Activated CD4-positive, alpha-beta T cell treated with anti-CD3 and anti-CD28 coated beads for 4 hours (primary cell): ENCODE data around the gene HCAR2.
"Not testable (repeated sequence)": the region's sequence is repeated elsewhere in the genome, so short reads cannot be mapped to it uniquely, and the experiment has no call there.

Experiments
- DNase-seq, 2 donors: peaks; one replicate each; pipeline ENCODE4 v3.0.0-alpha.2; 2020

Gene HCAR2

DNA sequence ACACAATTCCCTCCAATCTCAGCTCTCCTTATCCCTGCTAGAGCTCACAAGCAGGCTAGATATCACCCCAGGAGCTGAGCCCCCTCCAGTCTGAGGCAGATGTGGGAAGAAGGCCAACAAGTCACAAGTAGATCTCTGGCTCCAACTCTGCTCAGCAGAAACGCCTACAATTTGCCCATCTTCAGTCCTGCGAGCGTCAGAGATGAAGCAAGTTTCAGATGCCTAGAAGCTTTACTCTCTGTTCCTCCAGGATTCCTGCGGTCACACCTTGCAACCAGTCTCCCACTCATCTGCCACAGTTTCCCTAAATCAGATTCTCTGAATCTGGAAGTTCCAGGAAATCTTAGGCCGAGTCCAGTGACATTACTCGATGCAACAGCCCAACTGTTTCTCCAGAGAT is 12.1 kb upstream of the HCAR2 start:
- DNase-seq = not testable (repeated sequence)

DNA sequence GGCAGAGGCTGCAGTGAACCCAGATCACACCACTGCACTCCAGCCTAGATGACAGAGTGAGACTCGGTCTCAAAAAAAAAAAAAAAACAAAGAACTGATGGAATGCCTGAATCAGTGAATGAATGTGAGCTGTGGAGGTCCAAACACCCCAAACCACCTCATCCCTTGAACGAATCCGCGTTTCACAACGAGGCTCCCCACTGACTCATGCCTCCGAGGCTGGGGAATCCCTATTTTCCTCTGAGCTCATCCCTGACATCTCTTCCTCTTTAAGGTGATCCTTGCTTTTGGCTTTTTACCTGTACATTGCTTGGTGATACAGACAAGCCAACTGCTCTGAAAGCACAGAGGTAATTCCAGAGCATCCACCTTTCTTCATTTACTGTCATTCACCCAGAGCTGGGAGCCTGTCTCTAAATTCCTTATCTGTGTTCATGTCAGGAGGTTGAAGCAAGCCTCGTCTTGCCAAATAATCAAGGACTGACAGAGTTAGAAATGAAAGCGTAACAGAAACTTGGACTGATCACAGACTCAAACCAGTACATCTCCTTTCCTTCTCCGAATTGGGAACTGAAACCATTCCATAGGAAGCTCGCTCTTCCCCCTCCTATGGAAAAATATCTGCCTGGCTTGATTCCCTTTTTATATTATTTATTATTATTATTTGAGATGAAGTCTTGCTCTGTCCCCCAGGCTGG is 10.5 kb upstream of the HCAR2 start:
- DNase-seq = not testable (repeated sequence)

DNA sequence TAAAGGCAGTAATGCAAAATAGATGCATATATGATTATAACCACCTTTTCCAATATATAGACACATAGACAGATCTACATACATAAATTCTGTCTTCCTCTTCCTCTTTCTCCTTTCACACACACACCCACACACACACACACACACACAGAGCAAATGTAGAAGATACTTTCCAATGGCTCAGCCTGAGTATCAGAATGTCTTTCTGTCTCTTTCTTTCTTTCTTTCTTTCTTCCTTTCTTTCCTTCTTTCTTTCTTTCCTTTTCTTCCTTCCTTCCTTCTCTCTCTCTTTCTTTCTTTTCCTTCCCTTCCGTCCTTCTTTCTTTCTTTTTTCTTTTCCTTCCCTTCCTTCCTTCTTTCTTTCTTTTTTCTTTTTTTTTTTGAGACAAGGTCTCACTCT is 8.1 kb upstream of the HCAR2 start:
- not testable (repeated sequence) for DNase-seq

DNA sequence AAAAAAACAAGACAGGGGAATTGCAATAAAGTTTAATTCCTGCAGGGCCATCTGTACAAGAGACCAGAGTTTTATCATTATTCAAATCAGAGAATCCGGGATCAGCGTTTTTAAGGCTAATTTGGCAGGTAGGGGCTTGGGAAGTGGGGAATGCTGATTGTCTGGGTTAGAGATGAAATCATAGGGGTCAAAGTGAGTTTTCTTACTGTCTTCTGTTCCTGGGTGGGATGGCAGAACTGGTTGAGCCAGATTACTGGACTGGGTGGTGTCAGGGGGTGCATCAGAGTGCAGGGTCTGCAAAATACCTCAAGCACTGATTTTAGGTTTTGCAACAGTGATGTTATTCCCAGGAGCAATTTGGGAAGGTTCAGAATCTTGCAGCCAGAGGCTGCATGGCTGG is 7.2 kb upstream of the HCAR2 start:
- DNase-seq = not testable (repeated sequence)

DNA sequence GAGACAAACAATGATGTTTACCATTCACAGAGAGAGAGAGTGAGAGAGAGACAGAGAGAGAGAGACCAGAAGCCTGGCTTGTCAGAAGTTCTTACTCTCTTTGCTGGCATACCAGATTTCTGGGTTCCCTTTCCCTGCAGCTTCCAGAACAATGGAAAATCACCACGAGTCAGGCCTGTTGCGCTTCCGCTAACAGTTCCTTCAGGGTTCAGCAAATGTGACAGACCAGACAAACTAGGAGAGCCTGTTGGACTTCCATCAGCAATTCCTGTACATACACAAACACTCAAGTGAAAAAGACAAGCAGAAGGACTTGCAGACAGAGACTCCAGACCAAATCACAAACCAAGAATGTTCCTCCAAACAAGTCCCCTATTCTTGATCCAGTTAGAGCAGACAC is 6.1 kb upstream of the HCAR2 start:
- not testable (repeated sequence) for DNase-seq

DNA sequence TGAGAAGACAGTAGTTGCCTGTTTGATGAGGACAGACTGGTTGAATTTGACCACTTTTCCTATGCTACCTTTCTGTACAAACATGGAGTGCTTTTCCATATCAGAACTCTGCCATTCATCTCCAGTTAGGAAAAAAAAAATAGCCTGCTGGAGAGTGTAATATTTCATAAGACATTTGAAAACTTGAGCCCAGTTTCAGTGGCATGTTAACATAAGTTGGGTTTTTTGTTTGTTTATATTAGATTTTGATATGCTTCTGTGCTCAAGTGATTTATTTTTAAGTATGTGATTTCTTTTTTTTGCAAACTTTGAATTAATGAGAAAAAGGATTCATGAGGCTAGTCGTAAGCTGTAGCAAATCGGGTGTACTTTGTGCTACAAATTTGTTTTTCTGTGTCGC is 684 bp upstream of the HCAR2 start:
- DNase-seq = not testable (repeated sequence)

DNA sequence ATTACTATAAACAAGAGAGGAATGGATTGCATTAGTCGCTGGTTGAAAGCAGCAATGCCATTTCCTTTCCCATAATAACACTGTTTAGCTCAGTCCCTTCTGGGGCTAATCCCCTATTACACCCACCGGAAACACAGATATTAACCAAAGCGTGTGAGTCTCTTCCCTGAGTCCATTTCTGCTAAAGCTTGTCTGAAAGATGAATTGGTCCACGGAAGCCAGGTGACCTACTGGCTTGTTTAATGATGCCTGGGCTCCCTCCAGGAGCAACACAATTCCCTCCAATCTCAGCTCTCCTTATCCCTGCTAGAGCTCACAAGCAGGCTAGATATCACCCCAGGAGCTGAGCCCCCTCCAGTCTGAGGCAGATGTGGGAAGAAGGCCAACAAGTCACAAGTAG is 1.7 kb downstream of the HCAR2 start:
- not testable (repeated sequence) for DNase-seq

DNA sequence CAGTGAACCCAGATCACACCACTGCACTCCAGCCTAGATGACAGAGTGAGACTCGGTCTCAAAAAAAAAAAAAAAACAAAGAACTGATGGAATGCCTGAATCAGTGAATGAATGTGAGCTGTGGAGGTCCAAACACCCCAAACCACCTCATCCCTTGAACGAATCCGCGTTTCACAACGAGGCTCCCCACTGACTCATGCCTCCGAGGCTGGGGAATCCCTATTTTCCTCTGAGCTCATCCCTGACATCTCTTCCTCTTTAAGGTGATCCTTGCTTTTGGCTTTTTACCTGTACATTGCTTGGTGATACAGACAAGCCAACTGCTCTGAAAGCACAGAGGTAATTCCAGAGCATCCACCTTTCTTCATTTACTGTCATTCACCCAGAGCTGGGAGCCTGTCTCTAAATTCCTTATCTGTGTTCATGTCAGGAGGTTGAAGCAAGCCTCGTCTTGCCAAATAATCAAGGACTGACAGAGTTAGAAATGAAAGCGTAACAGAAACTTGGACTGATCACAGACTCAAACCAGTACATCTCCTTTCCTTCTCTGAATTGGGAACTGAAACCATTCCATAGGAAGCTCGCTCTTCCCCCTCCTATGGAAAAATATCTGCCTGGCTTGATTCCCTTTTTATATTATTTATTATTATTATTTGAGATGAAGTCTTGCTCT is 3.0 kb downstream of the HCAR2 start:
- not testable (repeated sequence) for DNase-seq

DNA sequence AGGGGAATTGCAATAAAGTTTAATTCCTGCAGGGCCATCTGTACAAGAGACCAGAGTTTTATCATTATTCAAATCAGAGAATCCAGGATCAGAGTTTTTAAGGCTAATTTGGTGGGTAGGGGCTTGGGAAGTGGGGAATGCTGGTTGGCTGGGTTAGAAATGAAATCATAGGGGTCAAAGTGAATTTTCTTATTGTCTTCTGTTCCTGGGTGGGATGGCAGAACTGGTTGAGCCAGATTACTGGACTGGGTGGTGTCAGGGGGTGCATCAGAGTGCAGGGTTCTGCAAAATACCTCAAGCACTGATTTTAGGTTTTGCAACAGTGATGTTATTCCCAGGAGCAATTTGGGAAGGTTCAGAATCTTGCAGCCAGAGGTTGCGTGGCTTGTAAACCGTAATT is 6.2 kb downstream of the HCAR2 start:
- not testable (repeated sequence) for DNase-seq

DNA sequence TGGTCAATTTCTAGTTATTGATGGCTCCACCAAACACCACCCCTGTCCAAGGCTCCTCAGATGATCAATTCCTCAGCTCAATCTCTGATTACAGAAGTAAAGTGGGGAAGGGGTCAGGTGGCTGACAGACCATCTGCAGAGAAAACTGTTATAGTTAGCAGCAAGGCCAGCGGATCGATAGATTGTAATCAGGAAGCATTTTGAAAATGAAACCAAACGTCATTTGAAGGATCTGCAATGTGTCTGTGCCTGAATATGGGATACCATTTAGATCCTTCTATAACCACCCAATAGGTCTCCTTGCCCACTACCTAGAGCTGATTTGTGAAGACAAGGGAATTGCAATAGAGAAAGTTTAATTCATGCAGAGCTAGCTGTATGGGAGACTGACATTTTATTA is 11.6 kb downstream of the HCAR2 start:
- no peak for DNase-seq

DNA sequence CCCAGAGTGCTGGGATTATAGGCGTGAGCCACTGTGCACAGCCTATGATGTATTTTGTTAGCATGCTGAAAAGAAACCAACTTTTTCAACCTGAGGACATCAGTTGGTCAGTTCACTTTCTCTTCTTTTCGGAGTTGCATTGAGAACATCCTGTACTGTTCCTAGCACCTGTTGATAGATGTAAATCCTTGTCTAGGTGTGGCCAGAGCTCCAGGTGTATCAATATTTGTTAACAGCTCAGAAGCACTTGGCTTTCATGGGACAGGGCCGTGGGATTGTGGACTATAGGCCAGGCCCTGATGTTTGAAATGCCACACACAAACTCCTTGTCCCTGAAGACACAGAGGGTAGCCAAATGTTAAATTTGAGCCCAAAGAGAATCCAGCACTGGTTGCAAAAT is 14.9 kb downstream of the HCAR2 start:
- DNase-seq = no peak

DNA sequence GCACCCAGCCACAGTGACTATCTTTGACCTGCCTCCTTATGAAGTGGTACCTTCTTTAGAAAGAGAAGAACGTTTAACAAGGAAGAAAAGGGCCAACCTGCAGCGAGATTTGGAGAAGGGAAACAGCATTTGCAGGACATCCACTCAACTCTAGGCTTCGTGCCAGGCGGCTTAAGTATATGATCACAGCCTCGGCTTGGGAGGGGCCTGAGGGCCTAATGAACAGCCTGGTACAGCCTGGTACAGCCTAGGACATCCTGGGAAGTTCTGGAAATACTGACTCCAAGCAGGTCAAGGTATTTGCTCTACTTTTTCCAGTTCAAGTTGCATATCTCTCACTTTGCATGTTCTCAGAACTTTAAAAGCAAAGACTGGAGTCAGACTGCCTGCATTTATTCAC is 16.1 kb downstream of the HCAR2 start:
- DNase-seq = no peak

DNA sequence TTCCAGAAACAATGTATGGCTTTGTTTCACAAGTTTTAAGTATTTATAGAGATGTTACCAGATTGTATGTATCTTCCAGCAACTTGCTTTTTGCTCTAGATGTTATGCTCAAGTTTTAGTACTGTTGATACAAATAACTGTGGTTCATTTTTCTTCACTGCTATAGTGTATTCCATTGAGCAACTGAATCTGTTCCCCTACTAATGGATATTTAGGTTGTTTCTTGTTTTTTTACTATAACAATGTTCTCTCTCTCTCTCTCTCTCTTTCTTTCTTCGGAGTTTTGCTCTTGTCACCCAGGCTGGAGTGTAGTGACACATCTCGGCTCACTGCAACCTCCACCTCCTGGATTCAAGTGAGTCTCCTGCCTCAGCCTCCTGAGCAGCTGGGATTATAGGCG is 16.6 kb downstream of the HCAR2 start:
- DNase-seq = no peak

DNA sequence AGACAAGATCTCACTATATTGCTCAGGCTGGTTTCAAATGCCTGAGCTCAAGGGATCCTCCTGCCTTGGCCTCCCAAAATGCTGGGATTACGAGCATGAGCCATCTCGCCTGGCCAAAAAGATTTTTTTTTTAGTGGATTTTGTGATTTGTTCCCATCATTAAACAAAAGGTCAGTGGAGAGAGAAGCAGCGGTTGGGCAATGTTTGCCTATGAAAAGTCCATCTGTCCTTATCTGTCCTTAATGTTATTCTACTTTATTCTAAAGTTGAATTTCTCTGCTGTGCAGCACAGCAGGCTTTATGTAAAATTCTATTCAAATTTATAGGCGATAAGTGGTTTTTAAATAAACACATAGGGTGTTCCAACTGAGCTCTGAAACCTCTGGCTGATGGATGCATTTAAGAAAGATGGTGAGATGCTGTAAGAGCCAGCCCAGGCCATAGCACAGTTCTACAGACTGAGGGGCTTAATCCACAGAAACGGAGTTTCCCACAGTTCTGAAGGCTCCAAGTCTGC is 18.8 kb downstream of the HCAR2 start:
- DNase-seq = no peak

DNA sequence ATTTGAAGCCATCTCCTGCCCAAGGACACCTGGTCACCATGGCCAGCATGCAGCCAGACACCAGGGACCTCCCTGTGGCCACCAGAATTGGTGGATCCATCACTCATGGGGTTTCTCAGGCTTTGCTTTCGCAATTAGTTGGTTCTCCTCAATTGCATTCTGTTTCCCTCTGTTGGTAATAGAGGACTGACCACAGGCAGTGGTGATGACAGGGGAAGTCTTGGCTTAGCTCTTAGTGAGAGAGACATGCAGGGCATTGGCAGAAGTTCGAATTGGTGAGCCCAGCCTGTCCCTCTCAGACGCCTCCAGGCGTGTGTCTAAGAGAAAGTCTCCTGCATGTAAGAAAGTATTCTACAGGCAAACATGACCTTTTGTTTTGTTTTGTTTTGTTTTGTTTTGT is 21.3 kb downstream of the HCAR2 start:
- no peak for DNase-seq

DNA sequence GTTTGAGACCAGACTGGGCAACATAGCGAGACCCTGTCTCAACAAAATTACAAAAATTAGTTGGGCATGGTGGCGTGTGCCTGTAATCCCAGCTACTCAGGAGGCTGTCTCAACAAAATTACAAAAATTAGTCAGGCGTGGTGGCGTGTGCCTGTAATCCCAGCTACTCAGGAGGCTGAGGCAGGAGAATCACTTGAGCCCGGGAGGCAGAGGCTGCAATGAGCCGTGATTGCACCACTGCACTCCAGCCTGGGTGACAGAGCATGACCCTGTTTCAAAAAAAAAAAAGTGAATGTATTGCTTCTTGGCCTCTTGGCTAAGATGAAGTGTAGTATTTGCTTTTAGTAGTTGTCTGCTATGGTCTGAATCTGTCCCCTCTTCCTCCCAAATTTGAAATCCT is 22.2 kb downstream of the HCAR2 start:
- not testable (repeated sequence) for DNase-seq

DNA sequence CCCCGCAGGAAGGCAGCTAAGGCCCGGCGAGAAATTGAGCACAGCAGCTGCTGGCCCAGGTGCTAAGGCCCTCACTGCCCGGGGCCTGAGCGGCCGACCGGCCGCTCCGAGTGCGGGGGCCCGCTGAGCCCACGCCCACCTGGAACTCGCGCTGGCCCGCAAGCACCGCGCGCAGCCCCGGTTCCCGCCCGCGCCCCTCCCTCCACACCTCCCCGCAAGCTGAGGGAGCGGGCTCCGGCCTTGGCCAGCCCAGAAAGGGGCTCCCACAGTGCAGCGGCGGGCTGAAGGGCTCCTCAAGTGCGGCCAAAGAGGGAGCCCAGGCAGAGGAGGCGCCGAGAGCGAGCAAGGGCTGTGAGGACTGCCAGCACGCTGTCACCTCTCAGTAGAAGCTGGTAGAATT is 26.4 kb downstream of the HCAR2 start:
- not testable (repeated sequence) for DNase-seq

DNA sequence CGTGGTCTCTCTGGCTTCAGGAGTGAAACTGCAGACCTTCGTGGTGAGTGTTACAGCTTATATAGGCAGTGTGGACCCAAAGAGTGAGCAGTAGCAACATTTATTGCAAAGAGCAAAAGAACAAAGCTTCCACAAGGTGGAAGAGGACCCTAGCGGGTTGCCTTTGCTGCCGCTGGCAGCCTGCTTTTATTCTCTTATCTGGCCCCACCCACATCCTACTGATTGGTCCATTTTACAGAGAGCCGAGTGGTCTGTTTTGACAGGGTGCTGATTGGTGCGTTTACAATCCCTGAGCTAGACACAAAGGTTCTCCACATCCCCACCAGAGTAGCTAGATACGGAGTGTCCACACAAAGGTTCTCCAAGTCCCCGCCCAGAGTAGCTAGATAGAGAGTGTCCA is 27.1 kb downstream of the HCAR2 start:
- DNase-seq = not testable (repeated sequence)

DNA sequence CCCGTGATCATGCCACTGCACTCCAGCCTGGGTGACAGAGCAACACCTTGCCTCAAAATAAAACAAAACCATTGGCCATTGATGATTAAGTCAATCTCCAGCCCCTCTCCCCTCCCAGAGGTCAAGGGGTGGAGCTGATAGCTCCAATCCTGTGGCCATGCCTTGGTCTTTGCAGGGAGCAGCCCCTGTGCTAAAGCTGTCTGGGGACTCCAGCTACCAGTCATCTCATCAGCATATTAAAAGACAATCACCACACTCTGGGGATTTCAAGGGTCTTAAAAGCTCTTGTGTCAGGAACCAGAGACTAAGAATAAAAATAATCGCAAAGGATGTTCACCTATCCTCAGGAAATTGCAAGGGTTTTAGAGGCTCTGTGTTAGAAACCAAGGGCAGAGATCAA is 30.6 kb downstream of the HCAR2 start:
- DNase-seq = no peak

DNA sequence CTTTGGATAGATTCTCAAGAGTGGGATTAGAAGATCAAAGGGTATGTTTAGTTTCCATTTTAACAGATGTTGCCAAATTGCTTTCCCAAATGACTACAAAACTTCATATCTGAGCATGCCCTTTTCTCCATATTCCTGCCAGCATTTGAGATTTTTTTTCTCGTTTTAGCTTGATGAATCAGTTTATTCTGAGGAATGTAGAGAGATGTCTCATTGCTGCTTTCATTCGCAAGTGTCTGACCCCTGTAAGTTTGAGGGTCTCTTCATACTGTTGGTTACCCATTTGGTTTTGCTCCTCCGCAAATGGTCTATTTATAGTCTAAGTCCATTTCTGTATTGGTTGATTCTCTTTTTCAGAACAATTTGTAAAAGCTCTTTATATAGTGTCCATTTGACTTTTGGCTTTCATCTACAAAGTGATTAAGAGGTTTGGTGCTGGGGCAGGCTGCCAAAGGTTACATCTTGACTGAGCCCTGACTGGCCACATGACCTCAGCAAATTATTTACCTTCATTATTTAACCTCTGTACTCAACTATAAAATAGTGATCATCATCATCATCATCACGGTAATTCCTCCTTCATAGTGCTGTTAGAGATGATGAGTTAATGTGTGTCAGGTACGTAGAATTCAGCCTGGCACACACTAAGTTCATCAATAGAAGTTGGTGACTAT is 33.6 kb downstream of the HCAR2 start:
- no peak for DNase-seq

DNA sequence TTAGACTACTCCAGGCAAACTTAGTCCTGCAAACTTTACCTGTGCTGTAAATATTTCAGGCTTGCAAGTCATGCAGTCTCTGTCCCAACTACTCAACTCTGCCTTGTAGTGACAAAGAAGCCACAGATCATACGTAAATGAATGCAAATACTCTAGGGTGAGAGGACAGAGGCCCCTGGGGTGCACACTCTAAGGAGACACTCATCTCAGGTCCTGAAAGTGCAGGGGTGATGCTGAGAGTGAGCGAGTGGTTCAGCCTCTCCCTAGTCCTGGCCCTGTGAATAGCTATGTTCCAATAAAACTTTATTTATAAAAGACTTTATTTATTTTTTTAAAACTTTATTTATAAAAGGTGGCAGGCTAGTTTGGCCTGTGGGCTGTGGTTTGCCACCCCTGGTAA is 34.9 kb downstream of the HCAR2 start:
- DNase-seq = no peak

DNA sequence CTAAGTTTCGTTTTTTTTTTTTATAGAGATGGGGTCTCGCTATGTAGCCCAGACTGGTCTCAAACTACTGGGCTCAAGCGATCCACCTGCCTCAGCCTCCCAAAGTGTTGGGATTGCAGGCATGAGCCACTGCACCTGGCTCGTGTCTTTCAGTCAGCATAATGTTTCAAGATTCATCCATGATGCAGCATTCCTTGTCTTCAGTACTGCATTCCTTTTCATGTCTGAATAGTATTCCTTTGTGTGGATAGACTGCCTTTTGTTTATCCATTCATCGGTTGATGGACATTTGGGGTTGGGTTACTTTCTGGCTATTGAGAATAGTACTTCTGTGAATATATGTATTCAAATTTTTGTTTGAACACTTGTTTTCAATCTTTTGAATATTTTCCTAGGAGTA is 37.4 kb downstream of the HCAR2 start:
- DNase-seq = no peak

DNA sequence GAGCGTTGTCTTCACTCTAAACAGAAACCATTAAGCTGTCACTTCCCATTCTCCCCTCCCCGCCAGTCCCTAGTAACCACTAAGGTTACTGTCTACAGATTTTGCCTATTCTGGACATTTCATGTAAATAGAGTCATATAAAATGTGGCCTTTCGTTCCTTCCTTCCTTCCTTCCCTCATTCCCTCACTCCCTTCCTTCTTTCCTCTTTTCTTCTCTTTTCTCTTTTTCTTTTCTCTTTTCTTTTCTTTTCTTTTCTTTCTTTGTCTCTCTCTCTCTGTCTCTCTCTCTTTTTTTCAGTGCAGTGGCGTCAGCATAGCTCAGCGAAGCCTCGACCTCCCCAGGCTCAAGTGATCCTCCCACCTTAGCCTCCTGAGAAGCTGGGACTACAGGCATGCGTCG is 37.8 kb downstream of the HCAR2 start:
- no peak for DNase-seq

DNA sequence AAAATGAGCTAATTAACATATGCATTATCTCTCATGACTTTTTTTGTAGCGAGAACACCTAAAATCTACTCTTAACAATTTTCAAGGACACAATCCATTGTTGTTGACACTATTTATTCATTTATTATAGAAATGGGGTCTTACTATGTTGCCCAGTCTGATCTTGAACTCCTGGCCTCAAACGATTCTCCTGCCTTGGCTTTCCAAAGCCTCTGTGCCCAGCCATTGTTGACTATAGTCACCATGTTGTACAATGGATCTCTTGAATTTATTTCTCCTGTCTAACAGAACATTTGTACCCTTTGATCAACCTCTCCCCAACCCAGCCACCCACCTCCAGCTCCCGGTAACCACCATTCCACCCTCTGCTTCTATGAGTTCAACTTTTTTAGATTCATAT is 41.2 kb downstream of the HCAR2 start:
- DNase-seq = no peak
